C4-2B (cell line): ENCODE results near the gene ARL2BP.
A peak's percentile ranks its signal among the peaks of the same experiment; 100 is the strongest.
"Not testable (repeated sequence)": the region's sequence is repeated elsewhere in the genome, so short reads cannot be mapped to it uniquely, and the experiment has no call there.

ENCODE experiments used
- H3K27ac ChIP-seq: fragments of 450-650 bp; 2 replicates; pipeline ENCODE4 v1.5.1; 2017
- CTCF ChIP-seq: fragments of 450-650 bp; conservative IDR thresholded peaks from 2 replicates; pipeline ENCODE4 v1.5.1; 2017; ENCODE audit warnings: mild to moderate bottlenecking
- ZFX ChIP-seq: fragments of 450-650 bp; IDR thresholded peaks from 2 replicates; pipeline ENCODE4 v1.6.1; 2017

Gene ARL2BP

GRCh38 chr16:57244767-57245471, at the start of gene ARL2BP:
ARL2BP (plus strand) TSS chr16:57245259; CDS start chr16:57245368, 109 bp downstream.
- TF ChIP-seq ZFX (peak; percentile 96), CTCF (peak; percentile 14; the same call in 1 of the 2 replicates)
- peak within 1 kb of the TSS; percentile 91 for H3K27ac ChIP-seq

GRCh38 chr16:57196286-57196685, 48.8 kb upstream of the ARL2BP start:
- no peak for TF ChIP-seq ZFX
- TF ChIP-seq CTCF: no peak
- no peak overlapping the region for H3K27ac ChIP-seq

- TF ChIP-seq CTCF (no peak), ZFX (no peak)
- H3K27ac ChIP-seq: no peak overlapping the region
Observed at GRCh38 chr16:57196753-57197152, 48.3 kb upstream of the ARL2BP start.

- not testable (repeated sequence) for H3K27ac ChIP-seq
Observed at GRCh38 chr16:57200321-57200720, 44.7 kb upstream of the ARL2BP start.

- H3K27ac ChIP-seq: not testable (repeated sequence)
Observed at GRCh38 chr16:57200926-57201325, 44.1 kb upstream of the ARL2BP start.

GRCh38 chr16:57202095-57202886, 42.8 kb upstream of the ARL2BP start:
- TF ChIP-seq CTCF (no peak), ZFX (no peak)
- no peak overlapping the region for H3K27ac ChIP-seq

- TF ChIP-seq CTCF (no peak), ZFX (no peak)
- H3K27ac ChIP-seq: no peak overlapping the region
Observed at GRCh38 chr16:57203451-57203850, 41.6 kb upstream of the ARL2BP start.

- TF ChIP-seq CTCF (no peak; the same call in 1 of the 2 replicates), ZFX (no peak)
- no peak overlapping the region for H3K27ac ChIP-seq
Observed at GRCh38 chr16:57204675-57205074, 40.4 kb upstream of the ARL2BP start.
